ENCODE results near the gene RBM47.

- TF ChIP-seq, protein P1, sequence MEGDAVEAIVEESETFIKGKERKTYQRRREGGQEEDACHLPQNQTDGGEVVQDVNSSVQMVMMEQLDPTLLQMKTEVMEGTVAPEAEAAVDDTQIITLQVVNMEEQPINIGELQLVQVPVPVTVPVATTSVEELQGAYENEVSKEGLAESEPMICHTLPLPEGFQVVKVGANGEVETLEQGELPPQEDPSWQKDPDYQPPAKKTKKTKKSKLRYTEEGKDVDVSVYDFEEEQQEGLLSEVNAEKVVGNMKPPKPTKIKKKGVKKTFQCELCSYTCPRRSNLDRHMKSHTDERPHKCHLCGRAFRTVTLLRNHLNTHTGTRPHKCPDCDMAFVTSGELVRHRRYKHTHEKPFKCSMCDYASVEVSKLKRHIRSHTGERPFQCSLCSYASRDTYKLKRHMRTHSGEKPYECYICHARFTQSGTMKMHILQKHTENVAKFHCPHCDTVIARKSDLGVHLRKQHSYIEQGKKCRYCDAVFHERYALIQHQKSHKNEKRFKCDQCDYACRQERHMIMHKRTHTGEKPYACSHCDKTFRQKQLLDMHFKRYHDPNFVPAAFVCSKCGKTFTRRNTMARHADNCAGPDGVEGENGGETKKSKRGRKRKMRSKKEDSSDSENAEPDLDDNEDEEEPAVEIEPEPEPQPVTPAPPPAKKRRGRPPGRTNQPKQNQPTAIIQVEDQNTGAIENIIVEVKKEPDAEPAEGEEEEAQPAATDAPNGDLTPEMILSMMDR (IDR thresholded peaks at IDR 0.05): no peak
- no peak for TF ChIP-seq POLR2A (IDR thresholded peaks at IDR 0.05)
Measured at GRCh38 chr4:40412388-40412787, 217.3 kb downstream of the RBM47 start.
